IPS-NIHi11 (cell line): ENCODE measurements around the gene SLC34A1.

Source experiments
- DNase-seq: peaks from one replicate; pipeline ENCODE4 v3.0.0; 2012; ENCODE audit warnings: mixed read lengths, low spot score

Gene SLC34A1

GRCh38 chr5:177432143-177432838 is 48.1 kb downstream of the SLC34A1 start:
- DNase-seq: no peak

GRCh38 chr5:177432839-177433657 is 48.8 kb downstream of the SLC34A1 start:
- no peak for DNase-seq

GRCh38 chr5:177433658-177434217 is 49.5 kb downstream of the SLC34A1 start:
- DNase-seq: no peak

GRCh38 chr5:177434437-177434836 is 50.2 kb downstream of the SLC34A1 start:
- no peak for DNase-seq

- no peak for DNase-seq
Measured at GRCh38 chr5:177434942-177435738, 50.9 kb downstream of the SLC34A1 start.

GRCh38 chr5:177435847-177436536 is 51.8 kb downstream of the SLC34A1 start:
- no peak for DNase-seq

- DNase-seq: no peak
Measured at GRCh38 chr5:177437623-177438022, 53.4 kb downstream of the SLC34A1 start.

GRCh38 chr5:177438468-177438867 is 54.2 kb downstream of the SLC34A1 start:
- DNase-seq: no peak

GRCh38 chr5:177439518-177440053 is 55.4 kb downstream of the SLC34A1 start:
- no peak for DNase-seq

GRCh38 chr5:177440211-177440989 is 56.2 kb downstream of the SLC34A1 start:
- no peak for DNase-seq

GRCh38 chr5:177440990-177441780 is 57.0 kb downstream of the SLC34A1 start:
- DNase-seq: no peak

- no peak for DNase-seq
Measured at GRCh38 chr5:177442066-177442826, 58.0 kb downstream of the SLC34A1 start.

- no peak for DNase-seq
Measured at GRCh38 chr5:177443144-177443983, 59.1 kb downstream of the SLC34A1 start.

- DNase-seq: no peak
Measured at GRCh38 chr5:177444106-177445051, 60.1 kb downstream of the SLC34A1 start.

- no peak for DNase-seq
Measured at GRCh38 chr5:177445052-177445916, 61.0 kb downstream of the SLC34A1 start.

GRCh38 chr5:177445917-177446199 is 61.6 kb downstream of the SLC34A1 start:
- no peak for DNase-seq
